Measurements from ENCODE around the gene CCNL1. TPM values are rescaled to one million over a fixed set of nuclear protein-coding genes. Genes with fewer than 3 reads are reported as not detected.
A peak's percentile ranks its signal among the peaks of the same experiment; 100 is the strongest.
"Not testable (repeated sequence)": the region's sequence is repeated elsewhere in the genome, so short reads cannot be mapped to it uniquely, and the experiment has no call there.

CCNL1 gene
- total and polyA plus RNA-seq, 8 donors = 30.2 to 149 (median 43.5) TPM

- intact Hi-C loops (cut with DNase I) = no loop called here
- ATAC-seq (no peak), FAIRE-seq (no peak), DNase-seq (peak in 1 of 6 donors; percentile 69)
- TF ChIP-seq CTCF (IDR thresholded peaks at IDR 0.05) = no peak
- Histone ChIP-seq H3K9me3 (no peaks in the 10 kb centered on the region), H3K27ac (no peak overlapping the region), H3K4me3 (no peak overlapping the region), H3K36me3 (peaks cover 0 to under 1% (median 0%) of the 10 kb centered on the region in 3 donors), H3K4me1 (peaks cover 2 to 10% (median 6%) of the 10 kb centered on the region in 3 donors), H3K27me3 (no peaks in the 10 kb centered on the region)
- 85 to 86% methylated on average over 19 of the region's 19 CpGs for WGBS, 2 donors
Observed at GRCh38 chr3:157163217-157163953, 3.4 kb upstream of the CCNL1 start.

- 46 to 51% methylated on average over 7 of the region's 7 CpGs for WGBS, 2 donors
- H3K27ac ChIP-seq; H3K4me3 ChIP-seq; H3K9me3 ChIP-seq; FAIRE-seq; H3K27me3 ChIP-seq; ATAC-seq; intact Hi-C loops (cut with DNase I); H3K36me3 ChIP-seq: not testable (repeated sequence)
- peak; percentile 61 to 84 (median 77) for DNase-seq
- peak in 2 of 4 donors; percentile 15 to 39 for TF ChIP-seq CTCF (IDR thresholded peaks at IDR 0.05)
- H3K4me1 ChIP-seq = peaks cover 10 to 17% (median 13%) of the 10 kb centered on the region in 3 donors
Observed at GRCh38 chr3:157162620-157163019, 2.7 kb upstream of the CCNL1 start.

GRCh38 chr3:157160658-157161424, 894 bp upstream of the CCNL1 start:
- H3K36me3 ChIP-seq = peaks cover 0 to 25% (median 13%) of the 10 kb centered on the region in 3 donors
- intact Hi-C loops (cut with DNase I) = no loop called here
- no peaks in the 10 kb centered on the region for H3K27me3 ChIP-seq
- peak; percentile 77 to 84 (median 80) for DNase-seq
- peak overlapping the region; percentile 99 to 100 (median 100) for H3K27ac ChIP-seq
- peaks cover 26 to 35% (median 31%) of the 10 kb centered on the region in 3 donors for H3K4me1 ChIP-seq
- H3K4me3 ChIP-seq = peak overlapping the region; percentile 93 to 100 (median 98)
- ATAC-seq = peak; percentile 64 to 82 (median 72)
- no peak for TF ChIP-seq CTCF (IDR thresholded peaks at IDR 0.05)
- no peaks in the 10 kb centered on the region for H3K9me3 ChIP-seq
- 2 to 4% methylated on average over 22 of the region's 22 CpGs for WGBS, 2 donors
- FAIRE-seq = no peak

GRCh38 chr3:157159037-157159761, 748 bp downstream of the CCNL1 start:
- peak overlapping the region; percentile 99 to 100 (median 100) for H3K27ac ChIP-seq
- ATAC-seq (peak; percentile 51 to 75 (median 62)), DNase-seq (peak; percentile 62 to 90 (median 76)), FAIRE-seq (no peak)
- no peaks in the 10 kb centered on the region for H3K9me3 ChIP-seq
- WGBS, 2 donors = 0% methylated on average over 40 to 46 of the region's 46 CpGs
- H3K27me3 ChIP-seq = no peaks in the 10 kb centered on the region
- peaks cover 42 to 51% (median 47%) of the 10 kb centered on the region in 3 donors for H3K4me1 ChIP-seq
- peaks cover 0 to 29% (median 23%) of the 10 kb centered on the region in 3 donors for H3K36me3 ChIP-seq
- TF ChIP-seq CTCF (IDR thresholded peaks at IDR 0.05) = no peak
- intact Hi-C loops (cut with DNase I) = no loop called here
- H3K4me3 ChIP-seq = peak overlapping the region; percentile 93 to 100 (median 98)
